Panc1 (cell line): Measurements from ENCODE around the gene ZDHHC9.

Experiments used
- POLR2AphosphoS5 ChIP-seq: IDR thresholded peaks from 2 replicates; pipeline ENCODE4 v1.6.1; 2012; ENCODE audit warnings: mild to moderate bottlenecking, low read depth, low read length, moderate library complexity
- SIN3A ChIP-seq: IDR thresholded peaks from 2 replicates; pipeline ENCODE4 v1.6.1; 2012; ENCODE audit warnings: low read depth, mild to moderate bottlenecking, low read length, moderate library complexity, borderline replicate concordance; ENCODE audit not compliant: insufficient read depth
- TCF7L2 ChIP-seq: IDR thresholded peaks from 2 replicates; pipeline ENCODE4 v1.6.1; 2011; ENCODE audit warnings: mild to moderate bottlenecking, low read depth, low read length, inconsistent platforms
- TF ChIP-seq, protein P1 (sequence below): fragments of 450-650 bp; IDR thresholded peaks from 2 replicates; pipeline ENCODE4 v1.5.1; 2017; ENCODE audit warnings: mild to moderate bottlenecking
- TF ChIP-seq, protein P2 (sequence below), 2 experiments: IDR thresholded peaks; 2 replicates each; pipeline ENCODE4 v1.6.1; 2011 to 2012; ENCODE audit warnings: low read depth in 2 of 2, control low read depth in 1 of 2, low read length in 1 of 2, mild to moderate bottlenecking in 1 of 2, moderate library complexity in 1 of 2; ENCODE audit not compliant: insufficient read depth in 1 of 2

- TF ChIP-seq, protein P1, sequence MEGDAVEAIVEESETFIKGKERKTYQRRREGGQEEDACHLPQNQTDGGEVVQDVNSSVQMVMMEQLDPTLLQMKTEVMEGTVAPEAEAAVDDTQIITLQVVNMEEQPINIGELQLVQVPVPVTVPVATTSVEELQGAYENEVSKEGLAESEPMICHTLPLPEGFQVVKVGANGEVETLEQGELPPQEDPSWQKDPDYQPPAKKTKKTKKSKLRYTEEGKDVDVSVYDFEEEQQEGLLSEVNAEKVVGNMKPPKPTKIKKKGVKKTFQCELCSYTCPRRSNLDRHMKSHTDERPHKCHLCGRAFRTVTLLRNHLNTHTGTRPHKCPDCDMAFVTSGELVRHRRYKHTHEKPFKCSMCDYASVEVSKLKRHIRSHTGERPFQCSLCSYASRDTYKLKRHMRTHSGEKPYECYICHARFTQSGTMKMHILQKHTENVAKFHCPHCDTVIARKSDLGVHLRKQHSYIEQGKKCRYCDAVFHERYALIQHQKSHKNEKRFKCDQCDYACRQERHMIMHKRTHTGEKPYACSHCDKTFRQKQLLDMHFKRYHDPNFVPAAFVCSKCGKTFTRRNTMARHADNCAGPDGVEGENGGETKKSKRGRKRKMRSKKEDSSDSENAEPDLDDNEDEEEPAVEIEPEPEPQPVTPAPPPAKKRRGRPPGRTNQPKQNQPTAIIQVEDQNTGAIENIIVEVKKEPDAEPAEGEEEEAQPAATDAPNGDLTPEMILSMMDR = no peak
- TF ChIP-seq, protein P2, sequence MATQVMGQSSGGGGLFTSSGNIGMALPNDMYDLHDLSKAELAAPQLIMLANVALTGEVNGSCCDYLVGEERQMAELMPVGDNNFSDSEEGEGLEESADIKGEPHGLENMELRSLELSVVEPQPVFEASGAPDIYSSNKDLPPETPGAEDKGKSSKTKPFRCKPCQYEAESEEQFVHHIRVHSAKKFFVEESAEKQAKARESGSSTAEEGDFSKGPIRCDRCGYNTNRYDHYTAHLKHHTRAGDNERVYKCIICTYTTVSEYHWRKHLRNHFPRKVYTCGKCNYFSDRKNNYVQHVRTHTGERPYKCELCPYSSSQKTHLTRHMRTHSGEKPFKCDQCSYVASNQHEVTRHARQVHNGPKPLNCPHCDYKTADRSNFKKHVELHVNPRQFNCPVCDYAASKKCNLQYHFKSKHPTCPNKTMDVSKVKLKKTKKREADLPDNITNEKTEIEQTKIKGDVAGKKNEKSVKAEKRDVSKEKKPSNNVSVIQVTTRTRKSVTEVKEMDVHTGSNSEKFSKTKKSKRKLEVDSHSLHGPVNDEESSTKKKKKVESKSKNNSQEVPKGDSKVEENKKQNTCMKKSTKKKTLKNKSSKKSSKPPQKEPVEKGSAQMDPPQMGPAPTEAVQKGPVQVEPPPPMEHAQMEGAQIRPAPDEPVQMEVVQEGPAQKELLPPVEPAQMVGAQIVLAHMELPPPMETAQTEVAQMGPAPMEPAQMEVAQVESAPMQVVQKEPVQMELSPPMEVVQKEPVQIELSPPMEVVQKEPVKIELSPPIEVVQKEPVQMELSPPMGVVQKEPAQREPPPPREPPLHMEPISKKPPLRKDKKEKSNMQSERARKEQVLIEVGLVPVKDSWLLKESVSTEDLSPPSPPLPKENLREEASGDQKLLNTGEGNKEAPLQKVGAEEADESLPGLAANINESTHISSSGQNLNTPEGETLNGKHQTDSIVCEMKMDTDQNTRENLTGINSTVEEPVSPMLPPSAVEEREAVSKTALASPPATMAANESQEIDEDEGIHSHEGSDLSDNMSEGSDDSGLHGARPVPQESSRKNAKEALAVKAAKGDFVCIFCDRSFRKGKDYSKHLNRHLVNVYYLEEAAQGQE (IDR thresholded peaks at IDR 0.05; ENCODE audit: insufficient read depth in 1 of 2, low read depth in 2 of 2, low read length in 1 of 2) = no peak
- TF ChIP-seq TCF7L2 (no peak), POLR2AphosphoS5 (no peak), SIN3A (no peak)
Observed at GRCh38 chrX:129763666-129764065, 80.0 kb downstream of the ZDHHC9 start.
